GM23338 (cell line): ENCODE results near the gene ARSB. TPM values are rescaled to one million over a fixed set of nuclear protein-coding genes. Genes with fewer than 3 reads are reported as not detected.
A peak's percentile ranks its signal among the peaks of the same experiment; 100 is the strongest.

Experiments used
- ATAC-seq: fragments of 200-7000 bp; cut with Tn5 transposase; 3 replicates; pipeline ENCODE4 v1.9.1; 2020
- DNase-seq: peaks from one replicate; pipeline ENCODE4 v3.0.0-alpha.2; 2015; ENCODE audit warnings: low spot score
- H2AFZ ChIP-seq: fragments of 200-600 bp; sonication (generic); 2 replicates; pipeline ENCODE4 v1.8.0; 2016; ENCODE audit warnings: antibody characterized with exemption, mild to moderate bottlenecking, moderate library complexity
- H3F3A ChIP-seq: fragments of 200-600 bp; sonication (generic); replicated peaks from 2 replicates; pipeline ENCODE4 v1.8.0; 2017; ENCODE audit warnings: antibody characterized with exemption, mixed run types, low read depth
- H3K27ac ChIP-seq: fragments of 200-600 bp; sonication (generic); 2 replicates; pipeline ENCODE4 v1.6.1; 2016; ENCODE audit warnings: low read depth
- H3K27me3 ChIP-seq: fragments of 200-600 bp; sonication (generic); 2 replicates; pipeline ENCODE4 v1.8.0; 2016; ENCODE audit warnings: mild to moderate bottlenecking, mixed run types, moderate library complexity; ENCODE audit not compliant: insufficient read depth
- H3K36me3 ChIP-seq: fragments of 200-600 bp; sonication (generic); 2 replicates; pipeline ENCODE4 v1.8.0; 2016; ENCODE audit warnings: mild to moderate bottlenecking; ENCODE audit not compliant: insufficient read depth
- H3K4me1 ChIP-seq: fragments of 200-600 bp; sonication (generic); 2 replicates; pipeline ENCODE4 v1.8.0; 2016; ENCODE audit warnings: mild to moderate bottlenecking, moderate library complexity; ENCODE audit not compliant: insufficient read depth
- H3K4me2 ChIP-seq: fragments of 200-600 bp; sonication (generic); 2 replicates; pipeline ENCODE4 v1.7.1; 2017; ENCODE audit warnings: mixed run types
- H3K4me3 ChIP-seq: fragments of 200-600 bp; sonication (generic); 2 replicates; pipeline ENCODE4 v1.6.1; 2016; ENCODE audit warnings: mixed run types
- H3K79me2 ChIP-seq: fragments of 200-600 bp; sonication (generic); replicated peaks from 2 replicates; pipeline ENCODE4 v1.8.0; 2017; ENCODE audit warnings: mild to moderate bottlenecking; ENCODE audit not compliant: insufficient read depth
- H3K9me2 ChIP-seq: fragments of 200-600 bp; sonication (generic); 2 replicates; pipeline ENCODE4 v1.8.0; 2017; ENCODE audit not compliant: insufficient read depth
- H4K20me1 ChIP-seq: fragments of 200-600 bp; sonication (generic); replicated peaks from 2 replicates; pipeline ENCODE4 v1.8.0; 2017; ENCODE audit warnings: mild to moderate bottlenecking; ENCODE audit not compliant: insufficient read depth
- H3K27ac Mint-ChIP-seq: 2 replicates; pipeline ENCODE4 v1.8.0; 2020; ENCODE audit warnings: inconsistent platforms, mild to moderate bottlenecking, moderate library complexity, mixed read lengths
- H3K27me3 Mint-ChIP-seq: 3 replicates; pipeline ENCODE4 v1.8.0; 2022; ENCODE audit warnings: low read depth, mild to moderate bottlenecking, moderate library complexity, mixed read lengths, inconsistent platforms; ENCODE audit not compliant: insufficient read depth, poor library complexity
- H3K36me3 Mint-ChIP-seq: 3 replicates; pipeline ENCODE4 v1.8.0; 2021; ENCODE audit warnings: low read depth, mild to moderate bottlenecking, inconsistent platforms, moderate library complexity, mixed read lengths
- H3K4me1 Mint-ChIP-seq: 3 replicates; pipeline ENCODE4 v1.8.0; 2020; ENCODE audit warnings: mild to moderate bottlenecking, inconsistent platforms, mixed read lengths
- H3K4me3 Mint-ChIP-seq: 3 replicates; pipeline ENCODE4 v1.8.0; 2021; ENCODE audit warnings: moderate library complexity, mild to moderate bottlenecking, inconsistent platforms, mixed read lengths
- H3K9me3 Mint-ChIP-seq: 3 replicates; pipeline ENCODE4 v1.8.0; 2020; ENCODE audit warnings: moderate library complexity, mild to moderate bottlenecking, inconsistent platforms, mixed read lengths
- ETS1 ChIP-seq: IDR thresholded peaks from 2 replicates; pipeline ENCODE4 v1.6.1; 2016; ENCODE audit warnings: antibody characterized with exemption
- POLR2AphosphoS5 ChIP-seq: IDR thresholded peaks from 2 replicates; pipeline ENCODE4 v1.6.1; 2016; ENCODE audit warnings: antibody characterized with exemption, low read depth
- REST ChIP-seq: IDR thresholded peaks from one replicate; pipeline ENCODE4 v1.6.1; 2018; ENCODE audit warnings: antibody characterized with exemption; ENCODE audit not compliant: unreplicated experiment
- ZNF462 ChIP-seq: fragments of 250-450 bp; sonication (Bioruptor Pico); IDR thresholded peaks from 2 replicates; pipeline ENCODE4 v1.5.0; 2020; ENCODE audit warnings: mild to moderate bottlenecking, moderate library complexity
- polyA plus RNA-seq: library from polyadenylated mRNA; unstranded; fragments of >200 nt; fragmentation: Nextera tagmentation; extraction: Ambion mirVana; gene quantifications from 2 replicates; pipeline ENCODE4 v1.2.1, GENCODE V29; 2016
- total RNA-seq: library from RNA; depleted of rRNA; stranded (reverse); fragments of >200 nt; shearing (Covaris generic); gene quantifications from 2 replicates; pipeline ENCODE4 v1.2.3, GENCODE V29; 2014

Gene ARSB
- total and polyA plus RNA-seq, 2 experiments from 2014 or later, result 7.4 to 24.6 TPM

- TF ChIP-seq REST (no peak), POLR2AphosphoS5 (no peak)
Measured at GRCh38 chr5:78929833-78930232, 55.3 kb downstream of the ARSB start (continued).

- H3K4me2 ChIP-seq, result peak overlapping the region; percentile 44; the same call in 1 of the 2 replicates
- ATAC-seq, result peak; percentile 76
- H3K4me1 Mint-ChIP-seq, result peaks cover 43% of the 10 kb centered on the region
Measured at GRCh38 chr5:78927657-78928282, 57.3 kb downstream of the ARSB start.

More at GRCh38 chr5:78927657-78928282, 57.3 kb downstream of the ARSB start:
- Histone ChIP-seq H3K27me3 (no peaks in the 10 kb centered on the region), H3K9me2 (no peaks in the 10 kb centered on the region), H3K36me3 (no peaks in the 10 kb centered on the region), H3K4me3 (no peak overlapping the region), H3K4me1 (peaks cover 20% of the 10 kb centered on the region), H3F3A (no peaks in the 10 kb centered on the region), H3K79me2 (no peaks in the 10 kb centered on the region), H3K27ac (peak overlapping the region; percentile 84; the same call in 1 of the 2 replicates), H4K20me1 (no peaks in the 10 kb centered on the region), H2AFZ (no peak overlapping the region)
- peak; percentile 92 for DNase-seq
- H3K4me3 Mint-ChIP-seq, result peak overlapping the region; percentile 3; the same call in 1 of the 3 replicates
- TF ChIP-seq ETS1 (no peak), ZNF462 (peak; percentile 41; the same call in 1 of the 2 replicates)
- H3K9me3 Mint-ChIP-seq, result no peaks in the 10 kb centered on the region
- H3K27ac Mint-ChIP-seq, result peak overlapping the region; percentile 77
- no peaks in the 10 kb centered on the region for H3K36me3 Mint-ChIP-seq
- peaks cover 4% of the 10 kb centered on the region for H3K27me3 Mint-ChIP-seq
